DMS153 treated with DMSO at 0.1 percent for 48 hours (cell line): ENCODE measurements around the gene MC5R.
"Not testable (repeated sequence)": the region's sequence is repeated elsewhere in the genome, so short reads cannot be mapped to it uniquely, and the experiment has no call there.

Source experiments
- DNase-seq: peaks from one replicate; lab custom pipeline; 2025; ENCODE audit not compliant: unreplicated experiment; lab: John Stamatoyannopoulos, UW

Gene MC5R

DNA sequence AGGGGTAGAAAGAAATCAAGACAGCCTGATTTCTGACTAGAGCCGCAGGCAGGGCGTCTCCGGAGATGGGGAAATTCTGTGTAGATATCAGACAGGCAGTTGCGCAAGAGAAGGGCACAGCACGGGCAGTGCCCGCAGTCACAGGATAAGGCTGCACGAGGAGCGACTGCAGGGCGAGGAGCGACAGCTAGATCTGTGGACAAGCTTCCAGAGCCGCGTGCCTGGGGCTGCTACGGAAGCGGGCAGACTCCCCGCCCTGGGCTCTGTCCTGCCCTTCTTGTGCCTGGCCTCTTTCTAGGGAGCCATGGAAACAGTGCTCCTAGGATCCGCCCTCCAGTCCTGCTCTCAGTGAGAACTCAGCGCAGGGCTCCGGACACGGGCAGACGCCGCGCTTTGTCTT is 12.6 kb downstream of the MC5R start:
- DNase-seq, result no peak

GRCh38 chr18:13849791-13850190 is 25.8 kb downstream of the MC5R start:
- no peak for DNase-seq

- not testable (repeated sequence) for DNase-seq
These were observed 38.9 kb downstream of the MC5R start for GRCh38 chr18:13862898-13863297.

- DNase-seq, result no peak
These were observed 44.7 kb downstream of the MC5R start for GRCh38 chr18:13868501-13869271.

DNA sequence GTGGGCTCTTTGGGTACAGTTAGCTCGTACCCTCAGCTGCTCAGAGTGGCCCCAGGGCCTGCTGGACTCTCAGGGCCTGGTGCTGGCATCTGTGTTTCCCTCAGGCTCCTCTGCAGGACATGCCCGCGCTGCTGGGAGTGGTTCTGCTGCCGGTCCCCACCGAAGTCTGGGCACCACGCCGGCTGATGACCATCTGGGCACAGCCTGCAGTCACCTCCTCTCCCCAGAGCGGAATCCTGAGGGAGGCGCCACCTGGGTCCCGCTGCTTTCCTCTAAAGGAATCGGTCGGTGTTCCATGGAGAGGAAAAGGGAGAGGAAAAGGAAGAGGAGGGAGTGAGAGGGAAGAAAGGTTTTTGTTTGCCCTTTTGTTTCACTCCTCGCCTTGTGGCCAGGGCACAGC is 47.8 kb downstream of the MC5R start:
- no peak for DNase-seq

- no peak for DNase-seq
These were observed 48.4 kb downstream of the MC5R start for GRCh38 chr18:13872373-13872772.

GRCh38 chr18:13872932-13873331 is 49.0 kb downstream of the MC5R start:
- DNase-seq, result no peak

- no peak for DNase-seq
These were observed 50.6 kb downstream of the MC5R start for GRCh38 chr18:13874558-13874957.
